ENCODE measurements around the gene CPNE1.

DNA sequence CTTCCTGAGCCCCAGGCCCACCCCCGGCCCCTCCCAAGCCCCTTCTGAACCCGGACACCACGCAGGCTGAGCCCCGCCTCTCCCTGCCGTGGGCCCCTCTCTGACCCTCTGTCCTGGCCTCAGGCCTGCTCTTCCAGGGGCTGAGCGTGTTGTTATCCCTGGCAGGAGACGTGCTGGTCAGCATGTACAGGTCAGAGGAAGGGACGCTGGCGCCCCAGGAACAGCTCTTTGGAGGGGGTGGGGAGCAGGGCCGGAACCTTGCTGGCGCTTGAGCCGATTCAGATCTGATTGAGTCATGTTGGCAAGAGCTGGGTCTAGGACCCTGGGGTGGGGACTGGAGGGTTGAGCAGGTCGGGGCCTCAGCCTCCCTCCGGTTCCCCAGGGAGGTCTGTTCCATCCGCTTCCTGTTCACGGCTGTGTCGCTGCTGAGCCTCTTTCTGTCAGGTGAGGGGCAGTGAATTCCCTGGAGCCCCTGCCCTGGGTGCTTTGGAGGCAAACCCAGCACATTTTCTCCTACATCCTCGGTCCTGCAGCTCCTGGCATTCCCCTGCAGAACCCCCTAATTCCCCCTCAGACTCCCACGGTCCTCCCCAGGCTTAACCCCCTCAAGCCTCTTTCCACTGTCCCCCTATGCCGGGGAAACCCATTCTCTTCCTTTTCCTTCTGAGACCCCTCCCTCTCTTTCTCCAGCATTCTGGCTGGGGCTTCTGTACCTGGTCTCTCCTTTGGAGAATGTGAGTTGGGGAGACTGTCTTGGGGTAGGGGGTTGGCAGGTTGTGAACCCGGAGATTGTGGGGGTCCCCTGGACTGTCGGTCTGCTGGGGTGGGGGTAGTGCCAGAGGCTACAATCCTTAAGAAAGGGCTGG is 47.1 kb downstream of the CPNE1 start:
- TF ChIP-seq CHD7 (IDR thresholded peaks at IDR 0.05; ENCODE audit: insufficient replicate concordance, low read length) = no peak
- no peak for TF ChIP-seq CBX5 (IDR thresholded peaks at IDR 0.05; ENCODE audit: low read depth, low read length)
- TF ChIP-seq TCF12 (IDR thresholded peaks at IDR 0.05; ENCODE audit: low read depth, low read length) = no peak
- no peak for TF ChIP-seq POLR2A (IDR thresholded peaks at IDR 0.05; ENCODE audit: control extremely low read depth in 1 of 2, low read depth in 2 of 2, low read length in 2 of 2)
- TF ChIP-seq SUZ12 (IDR thresholded peaks at IDR 0.05; ENCODE audit: low read length) = no peak
- TF ChIP-seq CTCF (IDR thresholded peaks at IDR 0.05; ENCODE audit: control extremely low read depth in 1 of 3, insufficient read depth in 1 of 3, low read depth in 1 of 3, low read length in 3 of 3) = peak; percentile 40 to 65 (median 64)
- no peak for TF ChIP-seq TEAD4 (IDR thresholded peaks at IDR 0.05; ENCODE audit: low read depth, low read length)
